ENCODE measurements around the gene TBC1D22A. TPM values are rescaled to one million over a fixed set of nuclear protein-coding genes. Genes with fewer than 3 reads are reported as not detected.

The TBC1D22A gene
- total RNA-seq, 4 donors from 2014 or later, result 18.8 to 25.2 (median 23.1) TPM

GRCh38 chr22:46766611-46767010 lies 4.2 kb downstream of the TBC1D22A start:
- Histone ChIP-seq H3K4me3 (no peak overlapping the region), H3K36me3 (no peaks in the 10 kb centered on the region), H3K27ac (no peak overlapping the region), H3K4me1 (peaks cover 44 to 54% of the 10 kb centered on the region in 2 donors), H3K27me3 (no peaks in the 10 kb centered on the region), H3K9me3 (no peaks in the 10 kb centered on the region)
- in situ Hi-C loops (cut with MboI; ENCODE audit: low sequenced_read_pairs in 4 of 4), result no loop called here
- ATAC-seq, result no peak
- intact Hi-C loops (cut with DNase I; ENCODE audit: low total_unique reads), result no loop called here
- DNase-seq, result no peak
- no peak for TF ChIP-seq POLR2A (IDR thresholded peaks at IDR 0.05)

DNA sequence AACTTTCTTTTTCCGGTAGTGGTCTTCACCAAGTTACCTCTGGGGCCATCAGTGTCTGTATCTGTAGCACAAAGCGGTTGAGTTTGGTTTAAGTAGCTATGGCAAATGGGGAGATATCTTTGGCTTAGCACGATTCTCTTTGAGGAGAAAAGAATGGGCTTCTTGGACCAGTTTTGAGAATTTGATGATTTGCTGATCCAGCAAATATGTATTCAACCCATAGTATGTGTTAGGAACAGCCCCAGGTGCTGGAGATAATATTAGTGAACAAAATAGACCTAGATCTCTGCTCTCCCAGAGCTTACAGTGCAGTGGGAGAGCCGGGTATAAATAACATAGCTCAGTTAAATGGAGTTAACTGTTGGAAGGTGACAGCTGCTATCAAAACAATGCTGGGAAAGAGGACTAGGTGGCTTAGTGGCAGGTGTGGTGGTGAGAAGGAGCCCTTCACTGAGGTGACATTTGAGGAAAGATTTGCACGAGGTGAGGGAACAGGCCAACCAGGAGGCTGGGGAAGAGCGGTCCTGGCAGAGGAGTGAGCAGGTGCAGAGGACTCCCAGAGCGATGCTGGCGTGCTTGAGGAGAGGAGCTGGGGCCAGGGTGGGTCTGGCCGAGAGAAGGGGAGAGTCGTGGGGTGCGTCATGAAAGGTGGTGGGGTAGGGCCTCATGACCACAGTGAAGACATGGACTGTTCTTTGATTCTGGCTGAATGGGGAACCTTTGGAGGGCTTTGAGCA lies 5.0 kb downstream of the TBC1D22A start:
- no peaks in the 10 kb centered on the region for H3K36me3 ChIP-seq
- ATAC-seq (no peak), DNase-seq (no peak)
- peaks cover 44 to 52% of the 10 kb centered on the region in 2 donors for H3K4me1 ChIP-seq
- intact Hi-C loops (cut with DNase I; ENCODE audit: low total_unique reads) (no loop called here), in situ Hi-C loops (cut with MboI; ENCODE audit: low sequenced_read_pairs in 4 of 4) (no loop called here)
- TF ChIP-seq, protein P1, sequence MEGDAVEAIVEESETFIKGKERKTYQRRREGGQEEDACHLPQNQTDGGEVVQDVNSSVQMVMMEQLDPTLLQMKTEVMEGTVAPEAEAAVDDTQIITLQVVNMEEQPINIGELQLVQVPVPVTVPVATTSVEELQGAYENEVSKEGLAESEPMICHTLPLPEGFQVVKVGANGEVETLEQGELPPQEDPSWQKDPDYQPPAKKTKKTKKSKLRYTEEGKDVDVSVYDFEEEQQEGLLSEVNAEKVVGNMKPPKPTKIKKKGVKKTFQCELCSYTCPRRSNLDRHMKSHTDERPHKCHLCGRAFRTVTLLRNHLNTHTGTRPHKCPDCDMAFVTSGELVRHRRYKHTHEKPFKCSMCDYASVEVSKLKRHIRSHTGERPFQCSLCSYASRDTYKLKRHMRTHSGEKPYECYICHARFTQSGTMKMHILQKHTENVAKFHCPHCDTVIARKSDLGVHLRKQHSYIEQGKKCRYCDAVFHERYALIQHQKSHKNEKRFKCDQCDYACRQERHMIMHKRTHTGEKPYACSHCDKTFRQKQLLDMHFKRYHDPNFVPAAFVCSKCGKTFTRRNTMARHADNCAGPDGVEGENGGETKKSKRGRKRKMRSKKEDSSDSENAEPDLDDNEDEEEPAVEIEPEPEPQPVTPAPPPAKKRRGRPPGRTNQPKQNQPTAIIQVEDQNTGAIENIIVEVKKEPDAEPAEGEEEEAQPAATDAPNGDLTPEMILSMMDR (IDR thresholded peaks at IDR 0.05 in 4 of 5, conservative IDR thresholded peaks at IDR 0.05 in 1 of 5), result no peak
- no peak for TF ChIP-seq POLR2A (IDR thresholded peaks at IDR 0.05)
- H3K27me3 ChIP-seq, result no peaks in the 10 kb centered on the region
- H3K9me3 ChIP-seq, result no peaks in the 10 kb centered on the region
- H3K27ac ChIP-seq, result peak overlapping the region in 2 of 4 donors; percentile 87 to 92
- no peak overlapping the region for H3K4me3 ChIP-seq

- no peaks in the 10 kb centered on the region for H3K27me3 ChIP-seq
- DNase-seq (peak; percentile 84 to 87), ATAC-seq (peak; percentile 81 to 82)
- H3K36me3 ChIP-seq, result no peaks in the 10 kb centered on the region
- in situ Hi-C loops (cut with MboI; ENCODE audit: low sequenced_read_pairs in 4 of 4), result no loop called here
- no peaks in the 10 kb centered on the region for H3K9me3 ChIP-seq
- TF ChIP-seq, protein P1 (IDR thresholded peaks at IDR 0.05 in 4 of 5, conservative IDR thresholded peaks at IDR 0.05 in 1 of 5), result no peak
- TF ChIP-seq POLR2A (IDR thresholded peaks at IDR 0.05), result peak; percentile 10 to 20
- H3K27ac ChIP-seq, result peak overlapping the region; percentile 84 to 92 (median 86)
- H3K4me1 ChIP-seq, result peaks cover 47 to 51% of the 10 kb centered on the region in 2 donors
- intact Hi-C loops (cut with DNase I; ENCODE audit: low total_unique reads), result no loop called here
- peak overlapping the region in 1 of 4 donors; percentile 5 for H3K4me3 ChIP-seq
Measured at GRCh38 chr22:46769191-46769675, 6.8 kb downstream of the TBC1D22A start.

- Histone ChIP-seq H3K4me3 (peak overlapping the region in 1 of 4 donors; percentile 5), H3K36me3 (no peaks in the 10 kb centered on the region), H3K4me1 (peaks cover 46 to 47% of the 10 kb centered on the region in 2 donors), H3K27me3 (no peaks in the 10 kb centered on the region), H3K9me3 (no peaks in the 10 kb centered on the region), H3K27ac (peak overlapping the region; percentile 84 to 92 (median 86))
- TF ChIP-seq POLR2A (IDR thresholded peaks at IDR 0.05), result no peak
- TF ChIP-seq, protein P1 (IDR thresholded peaks at IDR 0.05 in 4 of 5, conservative IDR thresholded peaks at IDR 0.05 in 1 of 5), result no peak
- in situ Hi-C loops (cut with MboI; ENCODE audit: low sequenced_read_pairs in 4 of 4), result no loop called here
- no peak for ATAC-seq
- intact Hi-C loops (cut with DNase I; ENCODE audit: low total_unique reads), result no loop called here
- DNase-seq, result no peak
Measured at GRCh38 chr22:46769706-46770105, 7.3 kb downstream of the TBC1D22A start.

GRCh38 chr22:46770151-46770641 lies 7.7 kb downstream of the TBC1D22A start:
- Histone ChIP-seq H3K36me3 (no peaks in the 10 kb centered on the region), H3K4me1 (peaks cover 45 to 50% of the 10 kb centered on the region in 2 donors), H3K4me3 (no peak overlapping the region), H3K27me3 (no peaks in the 10 kb centered on the region), H3K9me3 (no peaks in the 10 kb centered on the region), H3K27ac (peak overlapping the region; percentile 84 to 92 (median 86))
- no peak for ATAC-seq
- DNase-seq, result no peak
- intact Hi-C loops (cut with DNase I; ENCODE audit: low total_unique reads), result no loop called here
- in situ Hi-C loops (cut with MboI; ENCODE audit: low sequenced_read_pairs in 4 of 4), result no loop called here
- no peak for TF ChIP-seq POLR2A (IDR thresholded peaks at IDR 0.05)
- TF ChIP-seq, protein P1 (IDR thresholded peaks at IDR 0.05 in 4 of 5, conservative IDR thresholded peaks at IDR 0.05 in 1 of 5), result no peak

Data from gastrocnemius medialis (tissue), 4 donors.